Stimulated activated CD4-positive, alpha-beta T cell treated with anti-CD3 and anti-CD28 coated beads, Interleukin-1b, Interleukin-23, amount 100 ng/mL, for 24 hours (primary cell): ENCODE data around the gene PGLYRP1.

Experiments
- DNase-seq, 4 experiments: peaks; one replicate each; pipeline ENCODE4 v3.0.0-alpha.2; 2020; ENCODE audit warnings: low read depth in 4 of 4, low spot score in 1 of 4

Gene PGLYRP1

DNA sequence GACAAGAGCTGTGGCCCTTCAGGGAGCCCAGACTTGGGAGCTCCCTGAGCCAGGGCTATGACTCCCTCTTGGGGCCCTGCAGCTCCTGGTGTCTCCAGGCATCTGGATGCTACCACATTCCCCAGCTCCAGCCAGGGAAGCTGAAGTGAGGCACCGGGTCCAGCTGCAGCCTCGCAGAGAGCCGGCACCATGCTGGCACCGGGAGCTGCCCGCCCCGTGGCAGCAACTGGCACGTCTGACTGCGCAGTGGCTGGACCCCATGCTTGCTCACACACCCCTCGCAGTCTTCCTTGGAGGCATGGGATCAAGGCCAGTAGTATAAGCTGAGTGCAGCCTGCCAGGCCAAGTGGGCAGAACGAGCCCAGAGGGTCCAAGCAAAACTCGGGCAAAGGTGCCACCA lies 10.5 kb upstream of the PGLYRP1 start:
- no peak for DNase-seq

DNA sequence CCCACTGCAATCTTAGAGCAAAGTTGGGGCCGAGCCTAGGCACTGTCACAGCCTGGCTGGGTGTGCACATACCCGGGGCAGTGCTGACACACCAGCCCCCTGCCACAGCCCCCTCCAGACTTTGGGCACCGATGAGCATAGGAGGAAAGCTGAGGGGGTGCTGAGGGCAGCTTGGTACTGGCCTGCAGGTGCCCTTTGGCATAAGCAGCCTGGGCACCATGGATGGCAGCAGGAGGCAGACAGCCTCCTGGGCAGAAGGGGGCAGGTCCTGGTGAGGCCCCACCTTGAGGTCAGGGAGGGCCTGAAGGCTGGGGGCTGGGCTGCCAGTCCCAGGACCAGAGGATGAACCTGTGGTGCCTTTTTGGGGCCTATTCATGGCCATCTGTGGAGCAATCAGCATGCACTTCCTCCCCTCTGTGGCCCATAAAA lies 9.8 kb upstream of the PGLYRP1 start:
- DNase-seq: no peak

DNA sequence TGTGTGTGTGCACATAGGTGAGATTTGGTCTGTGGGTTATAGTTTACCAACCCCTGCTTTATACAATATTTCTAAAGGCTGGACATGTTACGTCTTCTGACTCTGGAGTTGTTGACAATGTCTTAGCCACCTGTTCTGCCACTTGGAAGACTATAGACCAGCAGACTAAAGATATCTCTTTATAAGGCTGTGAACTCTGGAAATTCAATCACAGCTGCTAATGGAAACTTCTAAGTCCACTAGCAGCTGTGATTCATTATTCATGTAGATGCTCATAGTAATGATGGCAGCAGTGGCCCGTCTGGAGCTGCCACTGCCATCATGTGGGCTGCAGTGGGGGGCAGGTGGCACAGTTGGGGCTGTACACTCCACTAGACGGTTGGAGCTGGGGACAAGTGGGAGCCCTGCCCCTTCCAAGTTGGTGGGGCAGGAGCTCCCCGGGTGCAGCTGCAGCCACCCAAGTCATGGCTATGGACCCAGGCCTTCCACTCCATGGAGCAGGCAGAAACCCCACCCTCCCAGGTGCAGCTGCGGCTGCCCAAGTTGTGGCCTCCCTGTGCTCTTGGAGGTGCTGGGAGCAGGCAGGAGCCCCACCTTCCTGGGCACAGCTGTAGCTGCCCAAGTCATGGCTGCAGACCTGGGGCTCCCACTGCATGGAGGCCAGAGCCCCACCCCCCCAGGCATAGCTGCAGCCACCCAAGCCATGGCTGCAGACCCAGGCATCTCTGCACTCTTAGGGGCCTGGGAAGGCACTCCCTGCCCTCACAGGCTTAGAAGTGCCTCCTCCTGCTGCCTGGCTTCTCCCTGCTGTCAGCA lies 9.1 kb upstream of the PGLYRP1 start:
- no peak for DNase-seq

DNA sequence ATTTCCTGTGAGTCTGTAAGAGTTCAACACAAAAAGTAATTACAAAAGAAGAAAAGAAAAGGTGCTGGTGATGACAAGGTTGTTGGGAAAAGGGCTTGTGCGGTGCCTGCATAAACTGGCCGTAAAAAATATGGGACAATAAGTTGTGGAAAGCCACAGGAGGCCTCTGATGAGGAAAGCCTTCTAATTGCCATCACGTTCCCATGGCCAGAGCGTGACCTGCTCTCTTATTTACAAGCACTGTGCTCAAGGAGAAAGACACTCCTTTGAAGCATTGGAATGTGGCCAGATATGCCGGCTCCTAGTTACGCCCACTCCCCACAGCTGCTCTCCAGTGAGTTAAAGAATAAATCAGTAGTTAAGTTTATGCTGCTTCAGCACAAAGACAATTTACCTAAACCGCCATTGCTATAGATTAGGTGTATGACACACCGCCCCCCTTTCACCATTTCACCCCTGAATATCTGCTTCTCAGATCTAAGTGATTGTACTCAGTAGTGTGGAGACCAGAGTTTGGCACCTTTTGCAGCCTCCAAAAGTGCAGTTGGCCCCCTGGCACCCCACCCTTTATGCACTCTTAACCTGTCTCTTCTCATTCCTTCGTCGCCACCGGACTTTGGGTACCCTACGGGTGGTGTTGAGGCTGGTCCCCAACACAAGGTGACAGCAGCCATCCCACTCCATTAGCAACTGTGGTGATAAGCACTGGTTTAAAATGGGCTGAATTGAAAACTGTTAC lies 8.1 kb upstream of the PGLYRP1 start:
- DNase-seq: no peak

DNA sequence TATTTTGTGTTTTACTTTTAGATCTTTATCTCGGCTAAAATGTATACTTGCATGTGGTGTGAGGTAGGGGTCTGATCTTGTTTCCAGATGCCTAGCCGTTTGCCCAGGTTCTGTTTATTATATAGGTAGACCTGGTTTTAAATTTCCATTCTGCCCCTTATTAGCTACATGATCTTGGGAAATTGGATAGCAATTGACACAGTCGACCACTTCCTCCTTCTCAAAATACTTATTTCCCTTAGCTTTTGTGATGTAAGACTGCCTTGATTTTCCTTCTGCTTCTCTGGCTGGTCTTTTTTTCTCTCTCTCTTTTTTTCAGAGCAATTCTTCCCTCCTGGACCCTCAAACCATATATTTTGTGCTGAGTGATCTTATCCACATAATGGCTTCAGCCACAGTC lies 3.0 kb upstream of the PGLYRP1 start:
- DNase-seq: no peak

DNA sequence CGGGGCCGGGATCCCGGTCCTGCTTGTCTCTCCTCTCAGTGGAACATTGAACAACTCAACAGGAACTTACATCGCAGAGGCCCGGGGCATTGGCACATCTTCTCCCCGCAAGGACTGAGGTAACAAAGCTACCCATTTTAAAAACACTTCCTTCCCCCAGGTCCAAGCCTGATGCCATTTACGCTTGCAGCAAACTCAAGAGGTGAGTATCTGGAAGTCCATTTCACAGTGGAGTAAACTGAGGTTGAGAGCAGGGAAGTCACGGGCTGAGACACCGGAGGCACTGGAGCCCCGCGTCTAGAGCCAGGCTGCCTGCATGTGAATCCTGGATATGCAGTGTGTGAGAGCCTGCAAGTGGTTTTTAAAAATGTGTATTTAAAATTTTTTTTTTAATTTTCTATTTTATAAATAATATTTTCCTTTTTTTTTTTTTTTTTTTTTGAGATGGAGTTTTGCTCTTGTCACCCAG lies 492 bp upstream of the PGLYRP1 start:
- DNase-seq: no peak

DNA sequence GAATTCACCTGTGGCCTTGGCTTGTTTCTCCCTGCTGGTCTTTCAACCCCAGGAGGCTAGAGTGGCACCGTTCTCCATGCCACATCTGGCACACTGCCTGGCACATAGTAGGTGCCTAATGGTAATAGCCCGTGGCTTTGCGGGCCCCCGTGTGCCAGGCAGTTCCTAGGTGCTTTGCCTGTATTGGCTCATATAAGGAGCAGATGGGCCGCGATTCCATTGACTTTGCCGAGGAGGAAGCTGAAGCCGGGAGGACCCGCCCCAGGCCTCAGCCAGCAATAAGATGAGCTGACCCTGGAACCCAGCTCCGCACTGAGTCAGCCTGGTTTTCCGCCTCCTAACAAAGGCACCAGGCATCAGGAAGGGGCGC lies 807 bp downstream of the PGLYRP1 start:
- no peak for DNase-seq

DNA sequence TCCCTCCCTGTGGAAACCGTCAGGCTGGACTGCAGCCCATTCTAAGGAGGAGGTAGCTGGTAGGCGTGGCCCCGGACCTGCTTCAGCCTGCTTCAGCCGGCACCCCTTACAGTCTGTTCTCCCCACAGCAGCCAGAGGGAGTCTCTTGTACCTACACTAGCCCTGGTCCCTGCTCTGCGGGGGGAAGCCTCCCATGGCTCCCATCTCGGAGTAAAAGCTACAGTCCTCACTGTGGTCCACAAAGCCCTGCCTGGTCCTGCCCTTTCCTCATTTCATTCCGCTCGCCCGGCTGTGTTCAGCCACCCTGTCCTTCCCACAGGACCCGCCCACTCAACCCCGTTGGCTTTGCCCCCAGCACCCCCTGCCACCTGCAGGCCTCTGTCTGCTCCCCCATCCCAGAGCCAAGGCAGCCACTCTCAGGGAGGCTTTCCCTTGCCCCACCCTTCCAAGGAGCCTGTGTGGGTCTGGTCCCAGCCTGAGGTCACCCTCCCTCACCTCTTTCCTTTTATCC lies 1.3 kb downstream of the PGLYRP1 start:
- no peak for DNase-seq

DNA sequence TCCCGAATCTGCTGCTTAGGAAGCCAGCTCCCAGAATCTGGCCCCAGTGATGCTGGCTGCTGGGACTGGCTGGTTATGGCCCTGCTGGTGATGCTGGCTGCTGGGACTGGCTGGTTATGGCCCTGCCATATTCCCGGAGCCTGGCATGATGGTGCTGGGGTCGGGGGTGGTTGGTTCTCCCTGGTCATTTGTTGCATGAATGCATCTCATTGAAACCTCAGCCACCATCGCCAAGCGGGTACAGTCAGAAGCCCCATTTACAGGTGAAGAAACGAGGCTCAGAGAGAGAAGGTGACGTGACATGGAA lies 2.1 kb downstream of the PGLYRP1 start:
- no peak for DNase-seq

DNA sequence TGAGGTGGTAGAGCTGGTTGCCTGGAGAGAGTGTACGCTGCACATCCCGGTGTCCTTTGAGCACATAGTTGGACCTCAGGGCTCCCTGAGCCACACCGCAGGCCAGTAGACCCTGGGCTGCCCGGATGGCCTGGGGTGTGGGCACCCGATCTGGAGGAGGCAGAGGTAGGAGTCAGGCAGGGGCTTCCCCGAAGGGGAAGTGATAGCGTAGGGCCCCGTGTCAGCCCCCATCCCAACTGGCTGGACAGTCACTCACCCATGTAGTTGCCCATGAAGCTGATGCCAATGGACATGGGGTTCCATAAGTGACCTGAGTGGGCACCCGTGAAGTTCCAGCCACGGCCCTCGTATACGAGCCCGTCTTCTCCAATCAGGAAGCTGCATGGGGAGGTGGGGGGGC lies 3.6 kb downstream of the PGLYRP1 start:
- DNase-seq: no peak

DNA sequence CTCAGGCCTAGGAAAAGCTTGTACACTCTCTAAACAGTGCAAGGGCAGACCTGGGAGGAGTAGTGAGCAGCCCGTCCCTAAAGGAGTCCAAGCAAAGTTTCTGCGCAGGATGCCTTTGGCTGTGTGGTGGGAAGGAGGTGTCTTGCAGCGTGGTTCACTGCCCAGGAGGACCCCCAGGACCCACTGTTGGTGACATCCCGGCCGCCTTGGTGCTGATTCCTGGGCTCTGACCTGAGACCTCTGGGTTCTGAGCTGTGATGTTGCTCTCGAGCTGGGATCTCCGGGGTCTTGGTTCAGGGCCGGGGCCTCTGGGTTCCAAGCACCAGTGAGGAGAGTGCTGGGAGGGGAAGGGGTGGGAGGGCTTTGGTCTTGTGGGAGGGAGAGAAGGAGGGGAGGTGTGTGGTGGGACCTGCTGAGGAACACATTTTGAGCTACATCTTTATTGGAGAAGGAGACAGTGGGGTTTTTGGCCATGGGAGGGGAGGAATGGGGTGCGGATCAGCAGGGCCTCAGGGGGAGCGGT lies 4.1 kb downstream of the PGLYRP1 start:
- DNase-seq: no peak

DNA sequence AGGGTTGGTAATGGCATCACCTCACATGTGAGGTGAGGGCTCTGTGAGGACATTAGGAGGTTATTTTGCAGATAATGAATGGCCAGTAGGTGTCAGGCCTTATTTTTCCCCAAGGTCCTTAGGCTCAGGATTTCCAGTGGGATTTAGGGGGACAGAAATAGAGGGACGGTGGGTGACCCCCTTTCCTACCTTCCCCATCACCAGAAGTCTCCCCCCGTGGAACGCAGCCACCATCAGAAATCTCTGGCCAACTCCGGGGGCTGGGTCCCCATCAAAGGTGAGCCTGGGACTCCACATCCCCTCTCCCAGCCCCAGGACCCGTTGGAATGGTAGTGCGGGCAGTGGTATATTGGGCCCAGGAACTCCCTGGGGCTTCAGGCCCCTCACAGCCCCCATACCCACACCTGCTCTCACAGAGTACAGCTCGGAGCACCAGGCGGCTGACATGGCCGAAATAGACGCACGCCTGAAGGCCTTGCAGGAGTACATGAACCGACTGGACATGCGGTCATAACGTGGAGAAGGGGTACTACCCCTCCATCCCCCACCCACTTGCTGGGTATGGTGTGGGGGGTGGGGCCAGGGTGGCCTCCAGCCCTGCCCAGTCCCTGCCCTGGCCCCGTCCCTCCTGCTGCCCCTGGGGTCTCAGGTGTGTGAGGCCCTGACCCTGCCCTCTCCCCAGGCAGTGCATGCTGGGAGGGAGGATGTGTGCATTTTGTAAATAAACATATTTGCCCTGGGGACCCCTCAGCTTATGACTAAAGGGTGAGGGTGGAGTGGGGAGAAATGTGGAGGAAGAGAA lies 4.8 kb downstream of the PGLYRP1 start:
- no peak for DNase-seq

DNA sequence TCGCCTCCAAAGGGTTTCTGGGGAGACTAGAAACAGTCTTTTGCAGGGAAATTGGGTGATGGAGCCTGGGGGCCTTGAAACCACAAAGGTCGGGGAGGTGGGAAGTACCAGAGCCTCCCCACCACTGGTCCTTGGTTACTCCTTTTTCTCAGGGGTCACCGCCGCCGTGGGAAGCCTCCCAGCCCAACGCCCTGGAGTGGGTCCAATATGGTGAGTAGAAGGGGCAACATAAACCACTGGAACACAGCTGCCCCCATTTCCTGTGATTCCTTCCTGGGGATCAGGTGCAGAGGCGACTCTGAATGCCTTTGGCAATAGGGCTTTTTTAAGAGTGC lies 5.8 kb downstream of the PGLYRP1 start:
- no peak for DNase-seq

DNA sequence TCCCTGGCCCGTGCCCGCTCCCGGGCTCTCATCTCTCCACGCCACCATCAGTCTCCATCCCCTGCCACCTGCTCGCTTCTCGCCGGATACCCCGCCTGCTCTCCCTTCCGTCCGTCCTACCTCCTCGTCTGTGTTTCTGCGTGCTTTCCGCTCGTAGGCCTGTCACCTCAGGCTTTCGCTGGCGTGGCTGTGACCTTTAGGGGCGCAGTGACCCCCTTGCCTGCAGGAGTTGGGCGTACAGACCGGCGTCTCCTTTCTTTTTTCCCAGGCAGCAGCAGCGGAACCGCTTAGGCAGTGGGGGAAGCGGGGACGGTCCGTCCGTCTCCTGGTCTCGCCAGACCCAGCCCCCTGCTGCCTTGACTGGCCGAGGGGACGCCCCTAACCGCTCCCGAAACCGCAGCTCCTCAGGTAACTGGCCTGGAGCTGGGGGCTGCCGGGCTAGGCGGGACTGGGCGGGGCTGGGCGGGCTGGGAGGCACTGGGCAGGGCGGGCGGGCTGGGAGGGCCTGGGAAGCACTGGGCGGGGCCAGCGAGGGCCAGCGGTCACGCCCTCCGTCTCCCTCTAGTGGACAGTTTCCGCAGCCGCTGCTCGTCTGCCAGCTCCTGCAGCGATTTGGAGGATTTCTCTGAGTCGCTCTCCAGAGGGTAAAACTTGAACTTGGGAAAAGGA lies 6.3 kb downstream of the PGLYRP1 start:
- DNase-seq: peak; percentile 63 to 82 (median 69)

DNA sequence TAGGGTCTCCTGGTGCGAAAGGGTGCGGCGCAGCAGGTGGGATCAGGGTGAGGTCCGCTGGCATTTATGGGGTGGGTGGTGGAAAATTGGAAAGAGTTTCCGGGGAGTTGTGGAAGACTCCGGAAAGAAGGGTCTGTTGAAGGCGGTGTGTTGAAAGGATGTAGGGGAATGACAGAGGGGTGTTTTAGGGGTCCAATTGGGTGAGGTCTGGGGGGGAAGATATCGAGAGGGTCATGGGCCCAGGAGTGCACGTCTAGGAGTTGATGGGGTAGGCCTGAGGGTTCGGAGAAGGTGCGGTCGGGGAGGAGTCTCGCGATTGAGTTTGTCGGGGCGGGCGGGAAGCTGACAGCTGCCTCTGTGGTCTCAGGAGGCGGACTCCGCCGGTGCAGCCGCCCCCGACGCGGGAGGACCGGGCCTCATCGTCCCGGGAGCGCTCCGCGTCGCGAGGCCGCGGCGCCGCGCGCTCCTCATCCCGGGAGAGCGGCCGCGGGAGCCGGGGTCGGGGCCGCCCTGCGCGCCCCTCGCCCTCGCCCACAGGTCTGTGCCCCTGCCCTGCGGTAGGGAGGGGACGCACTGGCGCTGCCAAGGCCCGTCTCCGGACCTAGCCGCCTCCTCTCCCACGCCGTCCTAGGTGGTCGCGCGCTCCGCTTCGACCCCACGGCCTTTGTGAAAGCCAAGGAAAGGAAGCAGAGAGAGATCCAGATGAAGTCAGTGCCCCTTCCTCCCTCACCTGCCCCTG lies 7.0 kb downstream of the PGLYRP1 start:
- DNase-seq: peak in 1 of 4 experiments; percentile 16

DNA sequence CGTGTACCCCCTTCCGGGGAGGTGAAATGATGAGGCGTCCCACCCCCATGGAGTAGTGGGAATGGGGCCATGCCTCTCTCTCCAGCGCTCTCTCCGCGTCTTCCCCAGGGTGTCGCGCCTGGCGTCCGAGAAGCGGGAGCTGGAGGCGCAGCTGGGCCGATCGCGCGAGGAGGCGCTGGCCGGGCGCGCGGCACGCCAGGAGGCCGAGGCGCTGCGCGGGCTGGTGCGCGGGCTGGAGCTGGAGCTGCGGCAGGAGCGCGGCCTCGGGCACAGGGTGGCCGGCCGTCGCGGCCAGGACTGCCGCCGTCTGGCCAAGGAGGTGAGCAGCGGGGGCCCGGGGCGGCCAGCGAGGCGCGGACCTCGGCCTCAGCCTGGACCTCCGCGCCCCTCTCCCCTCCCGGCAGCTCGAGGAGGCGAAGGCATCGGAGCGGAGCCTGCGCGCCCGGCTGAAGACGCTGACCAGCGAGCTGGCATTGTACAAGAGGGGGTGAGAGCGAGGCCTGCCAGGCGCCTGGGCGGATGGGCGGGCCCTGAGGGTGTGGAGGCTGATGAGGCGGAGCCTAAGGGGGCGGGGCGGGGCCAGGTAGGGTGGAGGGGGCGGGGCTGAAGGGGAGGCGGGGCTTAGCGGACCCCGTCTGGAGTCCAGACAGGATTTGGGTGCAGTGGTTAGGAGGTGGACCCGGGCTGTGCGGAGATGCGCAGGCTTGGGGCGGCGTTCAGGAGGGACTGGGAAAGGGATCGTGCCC lies 7.7 kb downstream of the PGLYRP1 start:
- peak; percentile 42 to 67 (median 46) for DNase-seq

DNA sequence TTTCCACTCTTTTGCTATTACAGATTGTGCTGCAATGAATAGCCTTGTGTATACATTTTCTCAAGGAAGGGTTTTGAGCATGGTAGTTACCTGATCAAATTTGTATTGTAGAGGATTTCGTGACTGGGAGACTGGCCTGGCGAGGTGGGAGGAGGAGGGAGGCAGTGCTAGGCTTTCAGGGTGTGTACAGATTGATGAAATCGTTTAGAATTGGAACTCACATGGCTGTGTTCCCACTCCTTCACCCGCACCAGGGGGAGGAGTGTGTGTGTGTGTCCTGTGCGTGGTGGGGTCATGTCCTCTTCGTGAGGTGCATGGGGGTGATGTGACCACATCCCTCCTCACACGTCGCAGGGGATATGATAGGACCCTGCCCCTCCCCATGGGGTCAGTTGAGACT lies 8.3 kb downstream of the PGLYRP1 start:
- no peak for DNase-seq

DNA sequence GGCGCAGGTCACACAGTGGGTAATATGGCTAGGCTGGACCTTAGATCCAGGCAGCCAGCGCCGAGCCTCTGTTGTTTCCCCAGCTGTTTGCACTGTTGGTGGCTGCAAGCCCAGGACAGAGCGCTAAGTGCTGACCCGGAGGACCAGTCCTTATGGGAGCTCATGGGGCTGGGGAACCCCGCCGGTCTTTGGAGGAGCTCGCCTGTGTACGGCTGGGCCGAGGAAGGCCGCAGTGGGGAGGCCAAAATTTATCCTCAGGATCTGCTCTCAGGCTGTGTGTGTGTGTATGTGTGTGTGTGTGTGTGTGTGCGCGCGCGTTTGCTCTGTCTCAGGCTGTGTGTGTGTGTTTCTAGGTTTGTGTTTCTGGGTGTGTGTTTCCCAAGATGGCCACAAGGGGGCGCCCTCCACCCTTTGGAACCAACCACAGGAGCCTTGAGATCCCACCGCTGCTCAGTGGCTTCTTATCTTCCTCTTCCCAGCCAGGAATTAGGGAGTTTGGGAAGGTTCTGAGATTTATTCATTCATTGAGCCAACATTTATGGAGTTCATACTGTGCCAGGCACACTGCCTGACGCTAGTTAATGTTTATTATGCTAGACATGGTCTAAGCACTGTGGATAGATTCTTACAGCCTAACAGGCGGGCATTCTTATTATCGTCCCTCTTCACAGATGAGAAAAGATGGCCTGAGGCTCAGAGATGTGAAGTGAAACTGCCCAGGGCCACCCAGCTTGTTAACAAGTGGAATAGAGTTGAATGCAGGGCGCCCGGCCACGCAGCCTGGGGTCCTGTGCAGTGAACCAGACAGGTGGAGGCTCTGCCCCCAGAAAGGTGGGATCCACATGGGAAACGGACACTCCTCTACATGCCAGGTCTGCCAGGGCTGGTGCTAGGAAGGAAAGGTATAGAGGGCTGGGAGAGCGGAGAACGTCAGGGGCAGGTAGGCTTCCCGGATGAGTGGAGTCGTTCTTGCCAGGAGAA lies 13.0 kb downstream of the PGLYRP1 start:
- DNase-seq: peak; percentile 34 to 56 (median 44)
